ENCODE results near the gene LHX3. TPM values are rescaled to one million over a fixed set of nuclear protein-coding genes. Genes with fewer than 3 reads are reported as not detected.

Gene LHX3
- total and polyA plus RNA-seq, 2 of the 4 experiments (the other 2 are of a cell fraction), result not detected

DNA sequence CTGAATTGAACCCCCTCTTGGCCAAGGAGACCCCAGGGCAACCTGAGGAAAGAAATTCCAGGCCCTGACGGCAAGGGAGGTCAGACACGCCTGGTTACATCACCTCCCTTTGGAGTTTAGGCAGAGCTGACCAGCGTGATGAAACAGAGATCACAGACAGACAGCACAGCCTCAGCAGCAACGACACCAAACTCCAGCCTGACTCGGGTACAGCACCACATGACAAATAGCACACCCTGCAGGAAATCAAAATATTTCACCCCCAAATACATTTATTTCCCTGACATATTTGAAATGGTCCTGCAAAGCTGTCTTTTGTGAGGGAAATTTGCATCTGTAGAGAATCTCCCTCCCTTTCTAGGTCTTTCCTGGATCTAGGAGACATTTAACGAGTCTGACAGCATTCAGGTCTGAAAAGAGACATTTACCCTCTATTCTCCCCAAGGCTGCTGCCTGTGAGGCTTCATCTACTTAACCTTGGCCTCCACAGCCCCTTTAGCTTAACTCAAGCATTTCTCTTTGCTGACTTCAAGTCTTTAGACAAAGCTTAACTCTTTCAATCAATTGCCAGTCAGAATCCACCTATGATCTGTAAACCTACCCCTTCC, 38.1 kb upstream of the LHX3 start:
- dilution Hi-C loops (cut with HindIII; ENCODE audit: low sequenced_read_pairs, unreplicated experiment) (no loop called here), intact Hi-C loops (cut with micrococcal nuclease) (no loop called here), in situ Hi-C loops (cut with MboI; ENCODE audit: low sequenced_read_pairs) (no loop called here)
- DNase-seq (no peak), ATAC-seq (ENCODE audit: low read depth) (no peak)
- Histone ChIP-seq H4K91ac (ENCODE audit: insufficient read depth, low read depth, low read length) (no peak overlapping the region), H3K14ac (replicated peaks; ENCODE audit: low read depth, low read length) (no peak overlapping the region), H3K23ac (ENCODE audit: low read depth, low read length) (no peak overlapping the region), H3K4me1 (ENCODE audit: control insufficient read depth, insufficient read depth, low read length) (peaks cover 3% of the 10 kb centered on the region; the same call in 1 of the 2 replicates), H4K8ac (ENCODE audit: low read depth in 2 of 2, low read length in 2 of 2) (no peak overlapping the region), H4K20me1 (ENCODE audit: insufficient read depth, low read length) (peaks cover 38% of the 10 kb centered on the region), H2AFZ (replicated peaks; ENCODE audit: low read length, poor library complexity) (no peak overlapping the region), H3K56ac (ENCODE audit: extremely low read depth, insufficient read depth, low read length) (no peak overlapping the region), H3K9ac (ENCODE audit: low read depth, low read length) (no peak overlapping the region), H3K4me2 (ENCODE audit: low read depth, low read length) (no peak overlapping the region), H3K4me3 (ENCODE audit: insufficient read depth, low read depth, low read length) (no peak overlapping the region), H3K27ac (ENCODE audit: insufficient read depth, low read length) (no peak overlapping the region), H2AK9ac (replicated peaks; ENCODE audit: low read depth, low read length, poor library complexity) (no peak overlapping the region), H3K9me3 (ENCODE audit: control insufficient read depth, insufficient read depth, low read length) (no peaks in the 10 kb centered on the region), H2BK5ac (ENCODE audit: low read depth, low read length, poor library complexity, severe bottlenecking) (no peak overlapping the region), H3K36me3 (ENCODE audit: control insufficient read depth, insufficient read depth, low read length) (no peaks in the 10 kb centered on the region), H4K5ac (ENCODE audit: low read depth, low read length) (no peak overlapping the region), H3K18ac (ENCODE audit: low read depth, low read length) (no peak overlapping the region), H3K79me1 (ENCODE audit: low read depth in 1 of 2, low read length in 2 of 2) (peaks cover 22 to 54% of the 10 kb centered on the region in 2 experiments), H3K9me1 (ENCODE audit: insufficient read depth, low read length) (peaks cover 8% of the 10 kb centered on the region), H2BK15ac (ENCODE audit: low read depth, low read length) (no peak overlapping the region), H2BK20ac (ENCODE audit: low read depth, low read length) (no peak overlapping the region), H3K4ac (ENCODE audit: low read depth, low read length) (no peak overlapping the region), H2AK5ac (ENCODE audit: low read depth, low read length) (no peak overlapping the region), H2BK120ac (ENCODE audit: low read depth, low read length) (no peak overlapping the region), H3K27me3 (ENCODE audit: control insufficient read depth, insufficient read depth, low read length) (peaks cover 14% of the 10 kb centered on the region)
- no TSS peak for BruUV-seq (replicated peaks)
- POLR2A ChIA-PET (ENCODE audit: unreplicated experiment), result no interaction called here
- 78% methylated on average over 3 of the region's 6 CpGs; no CpG with 5 or more reads in 1 of the 2 experiments for WGBS, 2 experiments (ENCODE audit: extremely low coverage in 2 of 2, insufficient read length in 1 of 2)
- CTCF ChIA-PET, result no interaction called here
- TF ChIP-seq POLR2A (IDR thresholded peaks at IDR 0.05; ENCODE audit: low read depth, low read length) (no peak), MAZ (IDR thresholded peaks at IDR 0.05; ENCODE audit: borderline replicate concordance, low read depth, low read length) (no peak), CHD1 (IDR thresholded peaks at IDR 0.05; ENCODE audit: low read depth, low read length) (no peak), NFE2L2 (IDR thresholded peaks at IDR 0.05; ENCODE audit: low read depth, low read length) (no peak), FOS (IDR thresholded peaks at IDR 0.05; ENCODE audit: low read depth, low read length) (no peak), MAFK (IDR thresholded peaks at IDR 0.05; ENCODE audit: low read depth, low read length) (no peak), RAD21 (IDR thresholded peaks at IDR 0.05; ENCODE audit: low read length) (0 out of 2 replicates have a peak, but pooled peaks have one; percentile 9), BHLHE40 (IDR thresholded peaks at IDR 0.05; ENCODE audit: low read depth, low read length) (no peak), RCOR1 (IDR thresholded peaks at IDR 0.05; ENCODE audit: insufficient replicate concordance, low read length) (no peak), RFX5 (IDR thresholded peaks at IDR 0.05; ENCODE audit: low read depth, low read length) (no peak), SMC3 (IDR thresholded peaks at IDR 0.05; ENCODE audit: low read depth, low read length) (peak; percentile 10; the same call in 1 of the 2 replicates)
- TF ChIP-seq, protein P1, sequence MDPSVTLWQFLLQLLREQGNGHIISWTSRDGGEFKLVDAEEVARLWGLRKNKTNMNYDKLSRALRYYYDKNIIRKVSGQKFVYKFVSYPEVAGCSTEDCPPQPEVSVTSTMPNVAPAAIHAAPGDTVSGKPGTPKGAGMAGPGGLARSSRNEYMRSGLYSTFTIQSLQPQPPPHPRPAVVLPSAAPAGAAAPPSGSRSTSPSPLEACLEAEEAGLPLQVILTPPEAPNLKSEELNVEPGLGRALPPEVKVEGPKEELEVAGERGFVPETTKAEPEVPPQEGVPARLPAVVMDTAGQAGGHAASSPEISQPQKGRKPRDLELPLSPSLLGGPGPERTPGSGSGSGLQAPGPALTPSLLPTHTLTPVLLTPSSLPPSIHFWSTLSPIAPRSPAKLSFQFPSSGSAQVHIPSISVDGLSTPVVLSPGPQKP (IDR thresholded peaks at IDR 0.05; ENCODE audit: borderline replicate concordance, low read depth, low read length), result no peak
- TF ChIP-seq, protein P2, sequence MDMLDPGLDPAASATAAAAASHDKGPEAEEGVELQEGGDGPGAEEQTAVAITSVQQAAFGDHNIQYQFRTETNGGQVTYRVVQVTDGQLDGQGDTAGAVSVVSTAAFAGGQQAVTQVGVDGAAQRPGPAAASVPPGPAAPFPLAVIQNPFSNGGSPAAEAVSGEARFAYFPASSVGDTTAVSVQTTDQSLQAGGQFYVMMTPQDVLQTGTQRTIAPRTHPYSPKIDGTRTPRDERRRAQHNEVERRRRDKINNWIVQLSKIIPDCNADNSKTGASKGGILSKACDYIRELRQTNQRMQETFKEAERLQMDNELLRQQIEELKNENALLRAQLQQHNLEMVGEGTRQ (IDR thresholded peaks at IDR 0.05; ENCODE audit: low read depth, low read length), result no peak
- TF ChIP-seq, protein P3, sequence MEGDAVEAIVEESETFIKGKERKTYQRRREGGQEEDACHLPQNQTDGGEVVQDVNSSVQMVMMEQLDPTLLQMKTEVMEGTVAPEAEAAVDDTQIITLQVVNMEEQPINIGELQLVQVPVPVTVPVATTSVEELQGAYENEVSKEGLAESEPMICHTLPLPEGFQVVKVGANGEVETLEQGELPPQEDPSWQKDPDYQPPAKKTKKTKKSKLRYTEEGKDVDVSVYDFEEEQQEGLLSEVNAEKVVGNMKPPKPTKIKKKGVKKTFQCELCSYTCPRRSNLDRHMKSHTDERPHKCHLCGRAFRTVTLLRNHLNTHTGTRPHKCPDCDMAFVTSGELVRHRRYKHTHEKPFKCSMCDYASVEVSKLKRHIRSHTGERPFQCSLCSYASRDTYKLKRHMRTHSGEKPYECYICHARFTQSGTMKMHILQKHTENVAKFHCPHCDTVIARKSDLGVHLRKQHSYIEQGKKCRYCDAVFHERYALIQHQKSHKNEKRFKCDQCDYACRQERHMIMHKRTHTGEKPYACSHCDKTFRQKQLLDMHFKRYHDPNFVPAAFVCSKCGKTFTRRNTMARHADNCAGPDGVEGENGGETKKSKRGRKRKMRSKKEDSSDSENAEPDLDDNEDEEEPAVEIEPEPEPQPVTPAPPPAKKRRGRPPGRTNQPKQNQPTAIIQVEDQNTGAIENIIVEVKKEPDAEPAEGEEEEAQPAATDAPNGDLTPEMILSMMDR (conservative IDR thresholded peaks at IDR 0.05; ENCODE audit: low read depth, low read length), result no peak; the same call in 1 of the 2 replicates

Data from IMR-90 (cell line).